H54 (cell line): ENCODE measurements around the gene ELOVL2.

Source experiments
- DNase-seq: peaks from one replicate; pipeline ENCODE4 v3.0.0; 2011; ENCODE audit warnings: low spot score, mixed read lengths; ENCODE audit not compliant: insufficient read length
- FAIRE-seq: peaks from 3 replicates; lab custom pipeline; 2011; peaks lifted over from hg19 to GRCh38; lab: Jason Lieb, UNC
- POLR2A ChIP-seq: IDR thresholded peaks from 2 replicates; pipeline ENCODE4 v1.6.1; 2011; ENCODE audit warnings: low read depth, mild to moderate bottlenecking, low read length

Gene ELOVL2

DNA sequence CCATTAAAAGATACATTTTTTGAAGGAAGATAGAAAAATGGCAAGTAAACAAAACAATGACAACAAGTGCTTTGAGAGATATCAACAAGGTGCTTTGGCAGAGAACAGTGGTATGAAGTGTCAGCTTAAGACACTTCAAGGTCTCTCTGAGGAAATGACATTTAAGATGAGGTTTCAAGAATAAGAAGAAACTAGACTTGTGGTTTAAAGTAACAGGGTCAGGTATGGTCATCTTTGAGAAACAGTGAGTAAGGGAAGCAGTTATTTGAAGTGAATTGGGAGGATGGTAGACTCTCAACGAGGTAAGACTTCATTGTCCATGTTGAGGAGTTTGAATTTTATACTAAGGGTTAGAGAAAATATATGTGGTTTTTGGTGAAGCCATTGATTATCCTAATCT is 79.4 kb downstream of the ELOVL2 start:
- FAIRE-seq (peak; percentile 27), DNase-seq (no peak)
- no peak for TF ChIP-seq POLR2A

DNA sequence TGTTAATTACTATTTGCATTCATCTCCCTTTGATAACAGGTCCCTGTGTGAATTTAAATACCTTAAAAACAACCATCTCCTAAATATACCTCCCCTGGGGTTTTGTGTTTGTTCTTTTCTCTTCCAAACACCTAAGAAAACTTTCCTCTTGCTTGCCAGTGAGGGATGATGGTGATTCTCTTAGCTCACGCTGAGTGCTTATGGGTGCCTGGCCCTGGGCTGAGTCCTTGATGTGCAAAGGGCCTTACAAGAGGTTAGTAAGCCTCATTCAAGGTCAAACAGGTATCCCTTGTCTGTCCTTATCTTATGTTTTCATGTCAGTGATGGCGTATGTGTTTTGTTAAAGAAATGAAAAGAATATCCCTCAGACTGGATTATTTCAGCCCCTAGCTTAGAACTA is 81.0 kb downstream of the ELOVL2 start:
- TF ChIP-seq POLR2A: no peak
- DNase-seq: no peak
- peak; percentile 62 for FAIRE-seq

DNA sequence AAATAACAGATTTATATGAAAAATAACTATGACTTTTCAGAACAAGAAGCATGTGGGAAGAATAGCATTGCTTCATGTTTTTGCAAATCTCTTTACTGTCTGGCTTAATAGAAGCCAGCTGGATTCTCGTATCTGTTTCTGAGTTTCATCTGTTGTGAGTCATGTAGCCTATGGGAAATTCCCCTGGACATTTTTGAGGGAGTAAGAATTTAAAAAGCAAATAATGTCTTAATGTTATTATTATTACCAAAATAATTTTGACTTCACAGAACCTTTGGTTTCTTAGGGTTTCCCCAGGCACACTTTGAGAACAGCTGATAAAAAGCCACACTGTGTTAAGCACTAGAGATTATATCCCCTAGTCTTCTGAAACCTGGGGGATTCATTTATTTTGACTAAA is 81.4 kb downstream of the ELOVL2 start:
- DNase-seq (no peak), FAIRE-seq (peak; percentile 27)
- no peak for TF ChIP-seq POLR2A

DNA sequence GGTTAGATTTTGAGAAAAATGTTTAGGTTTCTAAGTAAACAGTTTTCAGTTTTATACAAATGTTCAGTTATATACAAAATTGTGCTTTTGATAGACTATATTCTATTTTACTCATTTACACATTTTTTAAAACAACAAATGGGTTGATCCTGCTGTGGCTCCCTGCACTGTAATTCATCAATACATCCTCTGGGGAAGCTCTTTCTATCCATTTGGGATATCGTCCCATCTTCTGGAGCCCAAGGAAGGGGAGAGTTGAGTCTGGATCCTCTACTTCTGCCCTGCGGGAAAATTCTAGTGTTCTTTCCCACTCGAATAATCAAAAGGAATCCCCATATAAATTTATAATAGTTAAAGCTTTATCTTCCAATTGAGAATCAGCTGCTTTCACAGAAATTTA is 82.3 kb downstream of the ELOVL2 start:
- FAIRE-seq (no peak), DNase-seq (no peak)
- TF ChIP-seq POLR2A: no peak

DNA sequence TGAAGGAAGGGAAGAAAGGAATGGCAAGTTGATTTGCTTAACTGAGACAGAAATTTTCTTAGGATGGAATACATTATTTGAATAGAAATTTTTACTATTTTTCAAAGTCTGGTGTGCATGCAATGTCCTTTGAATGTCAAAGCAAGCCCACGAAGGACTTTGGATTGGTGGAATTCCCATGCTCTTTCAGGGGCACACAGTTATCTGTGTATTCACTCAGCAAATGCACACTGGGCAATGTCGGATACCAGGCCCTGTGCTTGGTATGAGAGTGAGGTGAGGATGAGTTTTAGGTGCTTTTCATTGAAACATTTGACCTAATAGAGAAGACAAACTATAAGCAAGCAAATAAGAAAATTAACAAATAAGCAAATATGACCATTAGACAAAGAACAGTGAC is 83.9 kb downstream of the ELOVL2 start:
- TF ChIP-seq POLR2A: no peak
- no peak for FAIRE-seq
- no peak for DNase-seq

DNA sequence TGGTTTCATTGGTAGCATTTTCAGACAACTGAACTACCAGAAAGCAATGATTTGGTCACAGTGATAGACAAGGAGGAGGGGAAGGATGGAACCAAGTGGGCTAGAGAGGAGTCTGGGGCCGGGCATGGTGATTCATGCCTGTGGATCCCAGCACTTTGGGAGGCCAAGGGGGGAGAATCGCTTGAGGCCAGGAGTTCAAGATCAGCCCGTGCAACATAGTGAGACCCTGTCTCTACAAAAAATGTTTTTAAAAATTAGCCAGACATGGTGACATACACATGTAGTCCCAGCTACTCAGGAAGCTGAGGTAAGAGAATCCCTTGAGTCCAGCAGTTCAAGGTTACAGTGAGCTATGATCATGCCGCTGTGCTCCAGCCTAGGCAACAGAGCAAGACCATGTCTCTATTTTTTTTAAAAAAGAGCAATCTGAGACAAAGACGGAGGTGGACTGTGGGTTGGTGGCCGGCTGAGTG is 86.7 kb downstream of the ELOVL2 start:
- DNase-seq (no peak), FAIRE-seq (no peak)
- no peak for TF ChIP-seq POLR2A

DNA sequence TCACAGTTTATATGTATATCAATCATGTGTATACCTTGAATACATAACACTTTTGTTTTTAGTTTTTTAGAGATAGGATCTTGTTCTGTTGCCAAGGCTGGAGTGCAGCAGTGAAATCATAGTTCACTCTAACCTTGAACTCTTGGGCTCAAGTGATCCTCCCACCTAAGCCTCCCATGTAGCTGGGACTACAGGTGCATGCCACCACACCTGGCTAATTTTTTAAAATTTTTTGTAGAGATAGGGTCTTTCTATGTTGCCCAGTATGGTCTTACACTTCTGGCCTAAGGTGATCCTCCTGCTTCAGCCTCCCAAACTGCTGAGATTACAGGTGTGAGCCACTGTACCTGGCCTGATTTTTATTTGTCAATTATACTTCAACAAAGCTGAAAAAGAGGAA is 87.3 kb downstream of the ELOVL2 start:
- DNase-seq: no peak
- FAIRE-seq: no peak
- no peak for TF ChIP-seq POLR2A

DNA sequence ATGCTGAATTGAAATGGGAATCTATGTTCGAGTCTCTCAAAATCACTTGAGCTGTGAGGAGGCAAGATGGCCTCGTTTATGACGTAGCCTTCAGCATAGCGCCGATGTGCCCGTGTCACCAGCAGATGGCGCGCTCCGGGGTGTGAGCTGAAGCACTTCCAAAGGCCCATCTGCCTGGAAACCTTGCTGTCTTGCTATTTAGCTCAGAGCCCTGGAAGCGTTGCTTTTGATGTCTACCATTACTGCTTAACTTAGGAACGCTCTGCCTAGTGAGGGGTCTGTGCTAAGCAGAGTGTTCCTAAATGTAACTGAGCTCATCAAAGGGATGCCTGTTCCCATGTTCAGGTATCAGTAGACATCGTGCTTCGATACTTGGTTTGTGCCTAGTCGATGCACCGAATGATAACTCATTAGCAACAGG is 89.5 kb downstream of the ELOVL2 start:
- DNase-seq (peak; percentile 44), FAIRE-seq (peak; percentile 93)

DNA sequence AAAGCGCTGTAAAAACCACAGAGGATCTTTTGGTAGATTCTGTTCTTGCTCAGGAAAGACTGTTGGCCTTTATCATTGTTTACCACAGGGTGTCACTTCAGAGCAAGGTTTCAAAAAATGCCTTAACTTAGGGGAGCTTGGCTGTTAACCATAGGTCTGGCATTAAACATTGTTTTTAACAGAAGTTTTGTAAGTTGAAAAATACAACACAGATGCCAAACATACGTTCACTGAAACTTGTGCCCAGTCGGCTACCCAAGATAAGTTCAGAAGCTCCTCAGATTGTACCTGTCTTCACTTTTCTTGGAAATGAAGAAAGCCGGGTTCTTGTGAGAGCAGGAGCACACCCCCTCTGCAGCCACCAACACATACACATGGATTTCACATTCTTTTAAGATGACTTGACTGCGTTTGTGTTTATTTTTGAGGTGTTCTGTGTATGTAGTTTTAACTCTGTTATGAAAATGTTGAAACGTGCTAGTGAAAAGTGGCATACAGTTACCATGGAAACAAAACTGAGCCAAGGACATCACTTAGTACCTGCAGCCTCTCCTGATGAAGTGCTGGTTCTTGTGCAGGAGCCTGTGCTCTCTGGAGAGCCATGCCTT is 92.3 kb downstream of the ELOVL2 start:
- TF ChIP-seq POLR2A: no peak
- FAIRE-seq (peak; percentile 95), DNase-seq (peak; percentile 33)

More for the DNA sequence above, 89.5 kb downstream of the ELOVL2 start:
- TF ChIP-seq POLR2A: no peak

DNA sequence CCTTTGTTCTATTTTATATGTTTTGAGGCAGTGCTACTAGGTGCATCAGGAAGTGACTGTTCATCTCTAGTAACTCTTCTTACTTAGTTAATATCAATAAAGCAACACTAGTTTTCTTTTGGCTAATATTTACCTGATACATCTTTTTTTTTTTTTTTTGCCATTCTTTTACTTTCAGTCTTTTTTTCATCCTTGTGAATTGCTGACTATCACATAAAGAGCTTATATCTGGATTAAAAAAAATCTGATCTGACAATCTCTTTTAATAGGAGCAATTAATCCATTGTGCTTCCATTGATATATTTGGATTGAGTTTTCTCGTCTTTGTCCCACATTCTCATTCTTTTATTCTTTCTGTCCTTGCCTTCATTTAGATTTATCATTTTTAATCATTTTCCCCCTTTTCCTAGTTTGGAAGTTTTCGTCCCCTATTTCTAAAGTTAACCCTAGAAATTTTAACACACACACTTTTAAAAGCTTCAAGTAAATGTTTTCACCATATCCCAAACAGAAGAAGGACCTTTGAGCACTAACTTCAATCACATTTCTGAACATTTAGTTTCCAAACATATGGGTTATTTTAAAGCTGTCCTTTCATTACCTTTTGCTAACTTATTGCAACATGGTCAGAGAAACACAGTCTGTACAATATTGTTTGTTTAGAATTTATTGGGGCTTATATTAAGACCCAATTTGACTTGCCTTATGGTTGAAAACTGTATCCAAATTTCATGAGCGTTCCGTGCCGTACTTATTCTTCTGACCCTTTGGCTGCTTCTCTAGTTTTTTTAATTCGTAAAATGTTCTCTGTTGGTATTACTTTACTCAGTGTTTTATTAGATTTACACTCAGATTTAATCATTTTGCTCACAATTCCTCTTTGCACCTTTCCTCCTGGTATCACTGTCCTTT is 94.3 kb downstream of the ELOVL2 start:
- DNase-seq (no peak), FAIRE-seq (no peak)
- no peak for TF ChIP-seq POLR2A

DNA sequence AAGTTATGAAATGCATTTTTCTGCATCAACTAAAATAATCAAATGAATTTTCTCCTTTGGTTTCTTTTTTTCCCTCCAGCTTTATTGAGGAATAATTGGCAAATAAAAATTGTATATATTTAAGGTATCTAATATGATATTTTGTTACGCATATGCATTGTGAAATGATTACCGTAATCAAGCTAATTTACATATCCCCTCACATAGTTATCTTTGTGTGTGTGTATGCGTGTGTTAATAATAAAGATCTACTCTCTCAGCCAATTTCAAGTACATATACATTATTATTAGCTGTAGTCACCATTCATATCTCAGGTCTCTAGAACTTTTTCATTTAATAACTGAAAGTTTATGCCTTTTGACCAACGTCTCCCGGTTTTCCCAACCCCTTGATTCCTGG is 96.1 kb downstream of the ELOVL2 start:
- FAIRE-seq: no peak
- no peak for DNase-seq
- TF ChIP-seq POLR2A: no peak

DNA sequence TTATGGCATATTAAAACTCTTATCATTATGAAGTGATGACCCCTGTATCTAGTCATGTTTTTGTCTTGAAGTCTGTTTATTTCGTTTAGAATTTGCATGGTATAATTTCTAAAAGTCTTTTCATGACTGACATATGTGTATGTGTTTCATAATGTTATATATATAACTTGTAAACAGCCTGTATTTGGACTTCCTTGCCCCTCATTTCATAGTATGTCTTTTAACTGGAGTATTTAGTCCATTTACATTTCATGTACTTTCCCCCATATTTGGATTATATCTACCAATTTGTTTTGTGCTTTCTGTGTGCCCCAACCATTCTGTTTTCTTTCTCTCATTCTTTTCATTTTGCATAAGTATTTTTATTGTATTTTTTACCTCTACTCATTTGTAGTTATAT is 98.3 kb downstream of the ELOVL2 start:
- no peak for TF ChIP-seq POLR2A
- FAIRE-seq: no peak
- DNase-seq: no peak

DNA sequence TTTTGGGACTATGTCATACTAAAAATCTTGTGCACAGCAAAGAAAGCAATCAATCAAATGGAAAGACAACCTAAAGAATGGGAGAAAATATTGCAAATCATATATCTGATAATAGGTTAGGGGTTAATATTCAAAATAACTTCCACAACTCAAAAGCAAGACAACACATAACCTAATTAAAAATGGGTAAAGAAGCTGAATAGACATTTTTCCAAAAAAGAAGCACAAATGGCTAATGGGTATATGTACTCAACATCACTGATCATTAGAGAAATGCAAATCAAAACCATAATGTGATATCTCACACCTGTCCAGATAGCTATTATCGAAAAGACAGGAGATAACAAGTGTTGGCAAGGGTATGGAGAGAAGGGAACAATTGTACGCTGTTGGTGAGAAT is 104.3 kb downstream of the ELOVL2 start:
- DNase-seq (no peak), FAIRE-seq (no peak)
- TF ChIP-seq POLR2A: no peak

DNA sequence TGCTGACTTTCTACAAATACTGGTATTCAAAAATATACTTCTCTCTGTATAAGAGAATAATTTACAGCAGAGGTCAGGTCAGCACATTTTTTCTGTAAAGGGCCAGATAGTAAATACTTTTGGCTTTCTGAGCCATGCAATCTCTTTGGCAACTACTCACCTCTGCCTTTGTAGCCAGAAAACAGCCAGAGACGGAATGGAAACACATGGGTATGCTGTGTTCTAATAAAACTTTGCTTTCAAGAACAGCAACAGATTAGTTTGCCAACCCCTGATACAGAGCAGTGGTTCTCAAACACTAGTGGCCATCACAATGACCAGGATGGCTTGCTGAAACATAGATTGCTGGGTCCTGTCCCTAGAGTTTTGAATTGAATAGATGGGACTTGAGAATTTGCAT is 111.0 kb downstream of the ELOVL2 start:
- no peak for TF ChIP-seq POLR2A
- FAIRE-seq (no peak), DNase-seq (no peak)
